ENCODE measurements around the gene P2RX3. TPM values are rescaled to one million over a fixed set of nuclear protein-coding genes. Genes with fewer than 3 reads are reported as not detected.

The P2RX3 gene
- total RNA-seq, 1 donor from 2014 or later = not detected

- no peaks in the 10 kb centered on the region for H3K36me3 Mint-ChIP-seq (ENCODE audit: unreplicated experiment)
- H3K9me3 Mint-ChIP-seq (ENCODE audit: unreplicated experiment) = no peaks in the 10 kb centered on the region
- H3K27ac Mint-ChIP-seq (ENCODE audit: unreplicated experiment) = no peak overlapping the region
- peaks cover 8% of the 10 kb centered on the region for H3K4me1 Mint-ChIP-seq (ENCODE audit: unreplicated experiment)
- peaks cover 16% of the 10 kb centered on the region for H3K27me3 Mint-ChIP-seq (ENCODE audit: unreplicated experiment)
- DNase-seq (ENCODE audit: extremely low spot score, unreplicated experiment) = no peak
- no peak overlapping the region for H3K4me3 Mint-ChIP-seq (ENCODE audit: unreplicated experiment)
- TF ChIP-seq, protein P1, sequence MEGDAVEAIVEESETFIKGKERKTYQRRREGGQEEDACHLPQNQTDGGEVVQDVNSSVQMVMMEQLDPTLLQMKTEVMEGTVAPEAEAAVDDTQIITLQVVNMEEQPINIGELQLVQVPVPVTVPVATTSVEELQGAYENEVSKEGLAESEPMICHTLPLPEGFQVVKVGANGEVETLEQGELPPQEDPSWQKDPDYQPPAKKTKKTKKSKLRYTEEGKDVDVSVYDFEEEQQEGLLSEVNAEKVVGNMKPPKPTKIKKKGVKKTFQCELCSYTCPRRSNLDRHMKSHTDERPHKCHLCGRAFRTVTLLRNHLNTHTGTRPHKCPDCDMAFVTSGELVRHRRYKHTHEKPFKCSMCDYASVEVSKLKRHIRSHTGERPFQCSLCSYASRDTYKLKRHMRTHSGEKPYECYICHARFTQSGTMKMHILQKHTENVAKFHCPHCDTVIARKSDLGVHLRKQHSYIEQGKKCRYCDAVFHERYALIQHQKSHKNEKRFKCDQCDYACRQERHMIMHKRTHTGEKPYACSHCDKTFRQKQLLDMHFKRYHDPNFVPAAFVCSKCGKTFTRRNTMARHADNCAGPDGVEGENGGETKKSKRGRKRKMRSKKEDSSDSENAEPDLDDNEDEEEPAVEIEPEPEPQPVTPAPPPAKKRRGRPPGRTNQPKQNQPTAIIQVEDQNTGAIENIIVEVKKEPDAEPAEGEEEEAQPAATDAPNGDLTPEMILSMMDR (IDR thresholded peaks at IDR 0.05) = no peak
Observed at GRCh38 chr11:57340039-57340615, 2.0 kb downstream of the P2RX3 start.

DNA sequence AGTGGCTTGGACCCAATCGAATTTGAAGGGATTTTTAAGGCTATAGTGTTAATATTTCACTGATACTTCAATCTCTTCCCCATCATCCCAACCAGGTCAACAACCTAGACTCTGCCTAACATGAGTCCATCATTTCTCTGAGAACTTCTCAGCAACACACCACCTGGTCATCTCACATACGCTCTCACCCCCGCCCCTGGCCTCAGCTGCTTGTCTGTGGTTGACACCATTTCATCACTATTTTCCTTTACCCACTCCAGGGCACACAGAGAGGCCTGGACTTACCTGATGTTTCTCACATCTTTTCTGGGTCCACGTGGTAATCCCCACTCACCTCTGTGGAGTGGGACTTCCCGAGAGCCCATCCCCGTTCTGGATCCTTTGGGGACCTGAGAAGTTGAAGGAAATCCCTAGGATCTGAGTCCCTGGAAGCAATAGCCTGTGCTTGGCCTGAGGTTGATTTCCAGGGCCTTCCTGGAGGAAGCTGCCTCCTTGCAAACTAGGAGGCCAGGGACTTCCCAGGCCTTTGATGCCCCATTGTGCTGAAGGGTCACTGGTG is 3.2 kb downstream of the P2RX3 start:
- H3K27ac Mint-ChIP-seq (ENCODE audit: unreplicated experiment) = no peak overlapping the region
- H3K36me3 Mint-ChIP-seq (ENCODE audit: unreplicated experiment) = no peaks in the 10 kb centered on the region
- H3K4me1 Mint-ChIP-seq (ENCODE audit: unreplicated experiment) = peaks cover 2% of the 10 kb centered on the region
- TF ChIP-seq, protein P1 (IDR thresholded peaks at IDR 0.05) = no peak
- H3K9me3 Mint-ChIP-seq (ENCODE audit: unreplicated experiment) = no peaks in the 10 kb centered on the region
- H3K27me3 Mint-ChIP-seq (ENCODE audit: unreplicated experiment) = peaks cover 16% of the 10 kb centered on the region
- H3K4me3 Mint-ChIP-seq (ENCODE audit: unreplicated experiment) = no peak overlapping the region
- no peak for DNase-seq (ENCODE audit: extremely low spot score, unreplicated experiment)

DNA sequence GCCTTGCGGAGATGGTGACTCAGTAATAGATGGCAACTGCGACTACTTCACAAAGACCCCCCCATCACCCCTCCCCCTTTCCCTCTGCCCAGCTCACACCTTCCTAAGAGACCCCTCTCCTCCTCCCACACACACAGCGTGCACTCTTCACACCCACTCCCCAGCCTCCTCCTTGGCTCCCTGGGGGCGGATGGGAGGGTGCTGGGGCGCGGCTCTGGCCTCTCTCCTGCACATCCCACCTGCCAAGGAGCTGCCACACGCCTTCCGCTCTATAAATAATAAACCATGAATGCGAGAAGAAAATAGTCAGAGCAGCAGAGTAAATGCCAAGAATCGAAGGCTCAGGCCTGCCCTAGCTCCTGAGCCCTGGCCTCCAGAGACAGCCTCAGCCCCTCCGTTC is 4.5 kb downstream of the P2RX3 start:
- DNase-seq (ENCODE audit: extremely low spot score, unreplicated experiment) = no peak
- Mint-ChIP-seq H3K36me3 (ENCODE audit: unreplicated experiment) (no peaks in the 10 kb centered on the region), H3K4me3 (ENCODE audit: unreplicated experiment) (no peak overlapping the region), H3K4me1 (ENCODE audit: unreplicated experiment) (no peaks in the 10 kb centered on the region), H3K9me3 (ENCODE audit: unreplicated experiment) (no peaks in the 10 kb centered on the region), H3K27me3 (ENCODE audit: unreplicated experiment) (peaks cover 17% of the 10 kb centered on the region), H3K27ac (ENCODE audit: unreplicated experiment) (no peak overlapping the region)
- TF ChIP-seq, protein P1 (IDR thresholded peaks at IDR 0.05) = no peak

- no peak for DNase-seq (ENCODE audit: extremely low spot score, unreplicated experiment)
- Mint-ChIP-seq H3K36me3 (ENCODE audit: unreplicated experiment) (no peaks in the 10 kb centered on the region), H3K4me1 (ENCODE audit: unreplicated experiment) (no peaks in the 10 kb centered on the region), H3K4me3 (ENCODE audit: unreplicated experiment) (no peak overlapping the region), H3K27ac (ENCODE audit: unreplicated experiment) (no peak overlapping the region), H3K9me3 (ENCODE audit: unreplicated experiment) (no peaks in the 10 kb centered on the region), H3K27me3 (ENCODE audit: unreplicated experiment) (peaks cover 16% of the 10 kb centered on the region)
- TF ChIP-seq, protein P1 (IDR thresholded peaks at IDR 0.05) = no peak
Observed at GRCh38 chr11:57343825-57344224, 5.7 kb downstream of the P2RX3 start.

DNA sequence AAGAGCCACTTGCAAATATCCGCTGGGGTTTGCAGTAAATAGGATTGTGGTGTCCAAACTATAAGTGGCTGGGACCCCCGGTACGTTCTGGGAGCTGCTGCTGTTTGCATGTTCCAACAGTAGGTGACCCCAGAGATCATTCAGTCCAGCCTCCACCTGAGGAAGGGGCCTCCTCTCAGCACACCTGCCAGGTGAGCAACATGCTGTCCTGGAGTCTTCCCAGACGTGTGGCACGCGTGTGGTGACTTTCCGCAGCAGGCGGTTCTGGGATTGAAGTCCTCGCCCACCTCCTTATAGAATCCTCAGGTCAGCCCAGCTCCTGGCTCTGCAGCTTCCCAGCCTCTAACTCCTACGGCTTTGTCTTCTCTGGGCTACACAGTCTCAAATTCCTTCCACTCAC is 6.7 kb downstream of the P2RX3 start:
- Mint-ChIP-seq H3K9me3 (ENCODE audit: unreplicated experiment) (no peaks in the 10 kb centered on the region), H3K27ac (ENCODE audit: unreplicated experiment) (no peak overlapping the region), H3K4me3 (ENCODE audit: unreplicated experiment) (no peak overlapping the region), H3K36me3 (ENCODE audit: unreplicated experiment) (no peaks in the 10 kb centered on the region), H3K27me3 (ENCODE audit: unreplicated experiment) (peaks cover 10% of the 10 kb centered on the region), H3K4me1 (ENCODE audit: unreplicated experiment) (peaks cover 3% of the 10 kb centered on the region)
- DNase-seq (ENCODE audit: extremely low spot score, unreplicated experiment) = no peak
- TF ChIP-seq, protein P1 (IDR thresholded peaks at IDR 0.05) = no peak

Measured in osteocyte (in vitro differentiated cells).